GM12878 (cell line): ENCODE measurements around the gene ZNF282. TPM values are rescaled to one million over a fixed set of nuclear protein-coding genes. Genes with fewer than 3 reads are reported as not detected.

Experiments
- ATAC-seq: fragments of 200-7000 bp; cut with Tn5 transposase; 3 replicates; pipeline ENCODE4 v1.9.1; 2020; ENCODE audit warnings: mild to moderate bottlenecking, moderate library complexity
- BruUV-seq: library from RNA; stranded (reverse); fragments of 400-500 nt; replicated peaks from 2 replicates; lab custom pipeline; 2021; lab: Mats Ljungman, UMichigan
- CTCF ChIA-PET: fragments of 300-600 bp; sonication (Branson Sonifier 250); formaldehyde crosslinking; extraction: SDS; loops from one replicate; lab custom pipeline; 2021; ENCODE audit warnings: inconsistent platforms; lab: Yijun Ruan, JAX
- POLR2A ChIA-PET: fragments of 350-600 bp; formaldehyde crosslinking; extraction: SDS; loops from one replicate; lab custom pipeline; 2021; ENCODE audit warnings: inconsistent platforms; lab: Charles Lee
- RAD21 ChIA-PET: fragments of 300-600 bp; sonication (Branson Sonifier 250); formaldehyde crosslinking; loops from one replicate; lab custom pipeline; 2023; ENCODE audit warnings: antibody characterized with exemption; ENCODE audit not compliant: unreplicated experiment; lab: Charles Lee
- SMC1A ChIA-PET: fragments of 300-600 bp; sonication (Branson Sonifier 250); formaldehyde crosslinking; loops from one replicate; lab custom pipeline; 2023; ENCODE audit not compliant: unreplicated experiment, uncharacterized antibody; lab: Charles Lee
- DNase-seq: peaks from one replicate; pipeline ENCODE4 v3.0.0-alpha.2; 2011; ENCODE audit warnings: low read depth, low spot score
- FAIRE-seq: peaks from 3 replicates; lab custom pipeline; 2011; peaks lifted over from hg19 to GRCh38; lab: Jason Lieb, UNC
- H2AFZ ChIP-seq: 2 replicates; pipeline ENCODE4 v1.6.0; 2011; ENCODE audit warnings: low read depth, low read length, control low read depth; ENCODE audit not compliant: control insufficient read depth
- H3K27ac ChIP-seq: 2 replicates; pipeline ENCODE4 v1.5.1; 2011; ENCODE audit warnings: control low read depth; ENCODE audit not compliant: control insufficient read depth, insufficient read depth
- H3K27me3 ChIP-seq, 2 experiments: replicated peaks in 1 of 2; 2 replicates each; pipeline versions ENCODE4 v1.6.0 to v1.6.1; 2011; ENCODE audit warnings: low read length in 1 of 2; ENCODE audit not compliant: control insufficient read depth in 2 of 2, insufficient read depth in 2 of 2
- H3K36me3 ChIP-seq, 2 experiments: 2 replicates each; pipeline ENCODE4 v1.5.1; 2011; ENCODE audit warnings: low read length in 1 of 2; ENCODE audit not compliant: control insufficient read depth in 2 of 2, insufficient read depth in 2 of 2
- H3K4me1 ChIP-seq: 2 replicates; pipeline ENCODE4 v1.6.1; 2011; ENCODE audit warnings: mild to moderate bottlenecking, low read length, moderate library complexity, mixed read lengths; ENCODE audit not compliant: control insufficient read depth, insufficient read depth
- H3K4me2 ChIP-seq: 2 replicates; pipeline ENCODE4 v1.6.0; 2011; ENCODE audit warnings: control low read depth; ENCODE audit not compliant: control insufficient read depth, insufficient read depth
- H3K4me3 ChIP-seq: fragments of 200-600 bp; sonication (generic); 2 replicates; pipeline ENCODE4 v1.5.1; 2016
- H3K79me2 ChIP-seq: 2 replicates; pipeline ENCODE4 v1.6.0; 2011; ENCODE audit warnings: low read length; ENCODE audit not compliant: control insufficient read depth, insufficient read depth
- H3K9ac ChIP-seq: 2 replicates; pipeline ENCODE4 v1.8.0; 2011; ENCODE audit warnings: low read length, control low read depth, mixed read lengths; ENCODE audit not compliant: control insufficient read depth, insufficient read depth
- H3K9me3 ChIP-seq: replicated peaks from 3 replicates; pipeline ENCODE4 v1.5.1; 2011; ENCODE audit warnings: mild to moderate bottlenecking, low read length; ENCODE audit not compliant: control insufficient read depth, insufficient read depth
- H4K20me1 ChIP-seq: 2 replicates; pipeline ENCODE4 v1.6.0; 2011; ENCODE audit not compliant: control insufficient read depth, insufficient read depth
- DPF2 ChIP-seq: fragments of 450-650 bp; IDR thresholded peaks from 2 replicates; pipeline ENCODE4 v1.6.1; 2017; ENCODE audit warnings: mild to moderate bottlenecking
- KAT2A ChIP-seq: conservative IDR thresholded peaks from 2 replicates; pipeline ENCODE4 v1.6.1; 2011; ENCODE audit warnings: low read depth, low read length; ENCODE audit not compliant: control insufficient read depth
- SMARCA5 ChIP-seq: fragments of 450-650 bp; IDR thresholded peaks from 2 replicates; pipeline ENCODE4 v1.6.1; 2017; ENCODE audit warnings: mild to moderate bottlenecking
- STAT1 ChIP-seq: fragments of 450-650 bp; conservative IDR thresholded peaks from 2 replicates; pipeline ENCODE4 v1.6.1; 2014; ENCODE audit warnings: antibody characterized with exemption, mild to moderate bottlenecking
- ZNF24 ChIP-seq: fragments of 450-650 bp; IDR thresholded peaks from 2 replicates; pipeline ENCODE4 v1.6.1; 2017; ENCODE audit warnings: antibody characterized with exemption, mild to moderate bottlenecking
- ZNF384 ChIP-seq: IDR thresholded peaks from 2 replicates; pipeline ENCODE4 v1.6.1; 2012; ENCODE audit warnings: low read depth, mild to moderate bottlenecking, low read length, improper control_type of control experiment, borderline replicate concordance
- WGBS: methylation state at CpG from one replicate; pipeline ENCODE4 v1.1.6; 2016; ENCODE audit warnings: low lambda C conversion rate; ENCODE audit not compliant: insufficient replicate concordance, insufficient coverage; ENCODE audit errors: missing lambda C conversion rate; 5-methylcytosine and 5-hydroxymethylcytosine counted together
- in situ Hi-C: fragments of 300-500 bp; cut with MboI; formaldehyde crosslinking; loops from 9 replicates; pipeline ENCODE4 v1.14.3; 2018; ENCODE audit warnings: mixed read lengths
- intact Hi-C: fragments of 100-400 bp; cut with micrococcal nuclease; formaldehyde crosslinking; loops from one replicate; pipeline ENCODE4 v1.14.2; 2022; ENCODE audit not compliant: unreplicated experiment
- polyA plus RNA-seq, 11 experiments: library from polyadenylated mRNA; depleted of rRNA in 4 of 11; unstranded in 6 of 11; stranded (reverse) in 5 of 11; fragments of >200 nt; fragmentation: Nextera tagmentation in 4 of 11; fragmentation: Illumina TruSeq in 1 of 11; extraction: Ambion mirVana in 4 of 11; extraction: Trizol in 1 of 11; gene quantifications; 1 replicate in 1 of 11; 2 replicates in 10 of 11; pipeline versions ENCODE4 v1.2.1 to v1.2.3, GENCODE V29; 2011 to 2016; ENCODE audit warnings: inconsistent platforms in 2 of 11, missing spikeins in 2 of 11, low read depth in 1 of 11
- total RNA-seq, 4 experiments: library from RNA; depleted of rRNA in 3 of 4; stranded (reverse); fragments of >200 nt in 3 of 4; fragmentation: Illumina TruSeq in 1 of 4; extraction: Trizol in 1 of 4; gene quantifications; 2 replicates each; pipeline versions ENCODE4 v1.2.1 to v1.2.3, GENCODE V29; 2013 to 2021
- TF ChIP-seq, protein P1 (sequence below): IDR thresholded peaks from 2 replicates; pipeline ENCODE4 v1.6.1; 2011; ENCODE audit warnings: borderline replicate concordance, low read depth, mild to moderate bottlenecking, moderate library complexity, mixed read lengths, low read length; ENCODE audit not compliant: insufficient read depth; ENCODE audit errors: extremely low read length

ZNF282 gene
- total and polyA plus RNA-seq, 10 of the 15 experiments (the other 5 are each of a cell fraction or from before 2014, with no cell fraction given): 0.35 to 28.4 (median 8.1) TPM

DNA sequence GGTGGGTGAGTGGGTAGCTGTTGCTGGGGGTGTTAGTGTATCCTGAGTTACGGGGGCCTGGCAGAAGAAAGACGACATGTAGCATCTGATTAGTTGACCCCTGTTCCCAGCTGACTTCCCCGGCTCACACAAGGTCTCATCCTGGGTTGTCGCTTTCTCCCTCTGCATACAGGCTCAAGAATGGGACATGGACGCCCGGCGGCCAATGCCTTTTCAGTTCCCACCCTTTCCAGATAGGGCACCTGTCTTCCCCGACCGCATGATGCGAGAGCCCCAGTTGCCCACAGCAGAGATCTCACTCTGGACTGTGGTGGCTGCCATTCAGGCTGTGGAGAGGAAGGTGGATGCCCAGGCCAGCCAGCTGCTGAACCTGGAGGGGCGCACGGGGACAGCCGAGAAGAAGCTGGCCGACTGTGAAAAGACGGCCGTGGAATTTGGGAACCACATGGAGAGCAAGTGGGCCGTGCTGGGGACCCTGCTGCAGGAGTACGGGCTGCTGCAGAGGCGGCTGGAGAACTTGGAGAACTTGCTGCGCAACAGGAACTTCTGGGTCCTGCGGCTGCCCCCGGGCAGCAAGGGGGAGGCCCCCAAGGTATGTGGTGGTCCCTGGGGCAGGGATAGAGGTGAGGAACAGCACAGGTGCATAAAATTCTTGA is 2.9 kb downstream of the ZNF282 start:
- DNase-seq: no peak
- Histone ChIP-seq H3K4me2 (no peak overlapping the region), H3K27me3 (no peaks in the 10 kb centered on the region), H3K36me3 (peaks cover 10 to 19% of the 10 kb centered on the region in 2 experiments), H3K4me1 (0 out of 2 replicates have a peak, but pooled peaks cover 3% of the 10 kb centered on the region), H3K27ac (no peak overlapping the region), H3K9ac (no peak overlapping the region), H3K9me3 (no peaks in the 10 kb centered on the region), H3K79me2 (peaks cover 37% of the 10 kb centered on the region), H4K20me1 (no peaks in the 10 kb centered on the region), H2AFZ (no peak overlapping the region), H3K4me3 (no peak overlapping the region)
- TSS peak; percentile 50 for BruUV-seq
- 94% methylated on average over 22 of the region's 22 CpGs for WGBS
- SMC1A ChIA-PET: no interaction called here
- intact Hi-C loops: loop anchor here (5.0 kb wide), 1 partner anchor 39 kb away; the partner anchor contains the start of gene ZNF212
- CTCF ChIA-PET: interaction anchor here (1.0 to 1.4 kb wide), 2 partner anchors 15 to 64 kb away, joined by 4 read pairs; partner anchors contain the start of gene ZNF783
- TF ChIP-seq SMARCA5 (no peak), ZNF384 (no peak), KAT2A (no peak), STAT1 (no peak), DPF2 (no peak), ZNF24 (no peak)
- TF ChIP-seq, protein P1, sequence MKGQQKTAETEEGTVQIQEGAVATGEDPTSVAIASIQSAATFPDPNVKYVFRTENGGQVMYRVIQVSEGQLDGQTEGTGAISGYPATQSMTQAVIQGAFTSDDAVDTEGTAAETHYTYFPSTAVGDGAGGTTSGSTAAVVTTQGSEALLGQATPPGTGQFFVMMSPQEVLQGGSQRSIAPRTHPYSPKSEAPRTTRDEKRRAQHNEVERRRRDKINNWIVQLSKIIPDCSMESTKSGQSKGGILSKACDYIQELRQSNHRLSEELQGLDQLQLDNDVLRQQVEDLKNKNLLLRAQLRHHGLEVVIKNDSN: no peak
- POLR2A ChIA-PET: no interaction called here
- RAD21 ChIA-PET: interaction anchor here (0.6 kb wide), 1 partner anchor 71 kb away, joined by 3 read pairs; no protein-coding TSS in a partner anchor
- no peak for FAIRE-seq
- in situ Hi-C loops: no loop called here
- no peak for ATAC-seq
